ENCODE measurements around the gene UFSP1. TPM values are rescaled to one million over a fixed set of nuclear protein-coding genes. Genes with fewer than 3 reads are reported as not detected.

UFSP1 gene
- total RNA-seq, 3 donors from 2014 or later (not counting 1 experiment from before 2014, with no cell fraction given) = 1.0 to 1.9 (median 1.3) TPM

DNA sequence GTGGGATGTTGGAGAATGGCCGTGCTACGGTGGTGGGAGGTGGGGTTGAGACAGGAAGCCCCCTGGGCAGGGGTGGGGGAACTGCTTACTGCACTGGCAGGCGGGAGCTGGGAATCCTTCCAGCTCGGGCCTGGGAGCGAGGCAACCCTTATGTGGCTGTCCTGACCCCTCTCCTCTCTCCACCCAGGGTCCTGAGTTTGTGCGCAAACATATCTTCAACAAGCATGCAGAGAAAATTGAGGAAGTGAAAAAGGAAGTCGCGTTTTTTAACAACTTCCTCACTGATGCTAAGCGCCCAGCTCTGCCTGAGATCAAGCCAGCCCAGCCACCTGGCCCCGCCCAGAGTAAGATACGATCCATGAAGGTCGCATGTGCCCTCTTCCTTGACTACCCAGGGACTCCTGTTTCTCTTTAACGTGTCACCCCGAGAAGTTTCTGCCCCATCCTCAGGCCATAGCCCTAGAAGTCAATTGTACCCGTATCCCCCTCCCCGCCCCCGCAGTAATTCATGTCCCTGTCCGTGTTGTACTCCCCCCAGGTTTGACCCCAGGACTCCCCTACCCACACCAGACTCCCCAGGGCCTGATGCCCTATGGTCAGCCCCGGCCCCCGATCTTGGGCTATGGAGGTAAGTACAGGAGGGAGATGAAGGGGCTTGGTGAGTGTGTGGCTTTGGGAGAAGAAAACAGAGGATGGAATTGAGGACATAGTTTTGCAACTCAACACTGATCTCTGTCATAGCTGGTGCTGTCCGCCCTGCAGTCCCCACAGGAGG lies 1.8 kb downstream of the UFSP1 start:
- Histone ChIP-seq H3K36me3 (ENCODE audit: control insufficient read depth, insufficient read depth, low read length) (peaks cover 53% of the 10 kb centered on the region), H3K4me1 (ENCODE audit: control insufficient read depth, insufficient read depth, low read length) (peaks cover 49% of the 10 kb centered on the region), H3K27ac (ENCODE audit: low read length) (peak overlapping the region; percentile 45), H3K4me3 (ENCODE audit: low read length) (no peak overlapping the region), H3K9me3 (ENCODE audit: control insufficient read depth, insufficient read depth, low read length) (no peaks in the 10 kb centered on the region), H3K27me3 (ENCODE audit: control insufficient read depth, insufficient read depth, low read length) (peaks cover 6% of the 10 kb centered on the region)
- WGBS (ENCODE audit: insufficient coverage) = 35% methylated on average over 21 of the region's 21 CpGs
- ATAC-seq = no peak
- Mint-ChIP-seq H3K4me1 (peaks cover 16 to 56% of the 10 kb centered on the region in 2 donors), H3K27me3 (ENCODE audit: low read depth in 2 of 2) (peaks cover 13 to 17% of the 10 kb centered on the region in 2 donors), H3K4me3 (peak overlapping the region; percentile 71), H3K9me3 (no peaks in the 10 kb centered on the region), H3K36me3 (no peaks in the 10 kb centered on the region), H3K27ac (peak overlapping the region; percentile 48 to 82)
- TF ChIP-seq, protein P1, sequence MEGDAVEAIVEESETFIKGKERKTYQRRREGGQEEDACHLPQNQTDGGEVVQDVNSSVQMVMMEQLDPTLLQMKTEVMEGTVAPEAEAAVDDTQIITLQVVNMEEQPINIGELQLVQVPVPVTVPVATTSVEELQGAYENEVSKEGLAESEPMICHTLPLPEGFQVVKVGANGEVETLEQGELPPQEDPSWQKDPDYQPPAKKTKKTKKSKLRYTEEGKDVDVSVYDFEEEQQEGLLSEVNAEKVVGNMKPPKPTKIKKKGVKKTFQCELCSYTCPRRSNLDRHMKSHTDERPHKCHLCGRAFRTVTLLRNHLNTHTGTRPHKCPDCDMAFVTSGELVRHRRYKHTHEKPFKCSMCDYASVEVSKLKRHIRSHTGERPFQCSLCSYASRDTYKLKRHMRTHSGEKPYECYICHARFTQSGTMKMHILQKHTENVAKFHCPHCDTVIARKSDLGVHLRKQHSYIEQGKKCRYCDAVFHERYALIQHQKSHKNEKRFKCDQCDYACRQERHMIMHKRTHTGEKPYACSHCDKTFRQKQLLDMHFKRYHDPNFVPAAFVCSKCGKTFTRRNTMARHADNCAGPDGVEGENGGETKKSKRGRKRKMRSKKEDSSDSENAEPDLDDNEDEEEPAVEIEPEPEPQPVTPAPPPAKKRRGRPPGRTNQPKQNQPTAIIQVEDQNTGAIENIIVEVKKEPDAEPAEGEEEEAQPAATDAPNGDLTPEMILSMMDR (IDR thresholded peaks at IDR 0.05) = no peak
- intact Hi-C loops (cut with micrococcal nuclease) = loop anchor here (2.0 kb wide), 1 partner anchor 13 kb away; the partner anchor contains the start of gene SRRT
- peak in 1 of 2 donors; percentile 80 for DNase-seq

DNA sequence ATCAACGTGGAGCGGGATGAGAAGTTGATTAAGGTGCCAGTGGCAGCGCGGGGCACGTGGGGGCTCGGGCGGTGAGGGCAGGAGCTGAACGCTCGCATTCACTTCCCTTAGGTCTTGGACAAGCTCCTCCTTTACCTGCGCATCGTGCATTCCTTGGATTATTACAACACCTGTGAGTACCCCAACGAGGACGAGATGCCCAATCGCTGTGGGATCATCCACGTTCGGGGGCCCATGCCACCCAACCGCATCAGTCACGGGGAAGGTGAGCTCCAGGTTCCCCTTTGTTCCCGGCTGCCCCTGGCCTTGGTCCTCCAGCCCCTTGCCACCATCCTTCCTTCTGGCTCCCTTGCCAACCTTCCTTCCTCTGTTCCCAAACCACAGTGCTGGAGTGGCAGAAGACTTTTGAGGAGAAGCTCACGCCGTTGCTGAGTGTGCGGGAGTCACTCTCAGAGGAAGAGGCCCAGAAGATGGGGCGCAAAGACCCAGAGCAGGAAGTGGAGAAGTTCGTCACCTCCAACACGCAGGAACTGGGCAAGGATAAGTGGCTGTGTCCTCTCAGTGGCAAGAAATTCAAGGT lies 2.5 kb downstream of the UFSP1 start:
- H3K36me3 Mint-ChIP-seq = no peaks in the 10 kb centered on the region
- H3K4me3 Mint-ChIP-seq = no peak overlapping the region
- no peaks in the 10 kb centered on the region for H3K9me3 ChIP-seq (ENCODE audit: control insufficient read depth, insufficient read depth, low read length)
- peaks cover 59% of the 10 kb centered on the region for H3K36me3 ChIP-seq (ENCODE audit: control insufficient read depth, insufficient read depth, low read length)
- TF ChIP-seq, protein P1 (IDR thresholded peaks at IDR 0.05) = no peak
- DNase-seq = peak in 1 of 2 donors; percentile 55
- ATAC-seq = no peak
- H3K27ac ChIP-seq (ENCODE audit: low read length) = peak overlapping the region; percentile 45
- peaks cover 16 to 56% of the 10 kb centered on the region in 2 donors for H3K4me1 Mint-ChIP-seq
- H3K9me3 Mint-ChIP-seq = no peaks in the 10 kb centered on the region
- peak overlapping the region in 1 of 2 donors; percentile 82 for H3K27ac Mint-ChIP-seq
- peaks cover 9 to 10% of the 10 kb centered on the region in 2 donors for H3K27me3 Mint-ChIP-seq (ENCODE audit: low read depth in 2 of 2)
- WGBS (ENCODE audit: insufficient coverage) = 78% methylated on average over 25 of the region's 25 CpGs
- intact Hi-C loops (cut with micrococcal nuclease) = no loop called here
- H3K4me3 ChIP-seq (ENCODE audit: low read length) = no peak overlapping the region
- peaks cover 4% of the 10 kb centered on the region for H3K27me3 ChIP-seq (ENCODE audit: control insufficient read depth, insufficient read depth, low read length)
- peaks cover 49% of the 10 kb centered on the region for H3K4me1 ChIP-seq (ENCODE audit: control insufficient read depth, insufficient read depth, low read length)

DNA sequence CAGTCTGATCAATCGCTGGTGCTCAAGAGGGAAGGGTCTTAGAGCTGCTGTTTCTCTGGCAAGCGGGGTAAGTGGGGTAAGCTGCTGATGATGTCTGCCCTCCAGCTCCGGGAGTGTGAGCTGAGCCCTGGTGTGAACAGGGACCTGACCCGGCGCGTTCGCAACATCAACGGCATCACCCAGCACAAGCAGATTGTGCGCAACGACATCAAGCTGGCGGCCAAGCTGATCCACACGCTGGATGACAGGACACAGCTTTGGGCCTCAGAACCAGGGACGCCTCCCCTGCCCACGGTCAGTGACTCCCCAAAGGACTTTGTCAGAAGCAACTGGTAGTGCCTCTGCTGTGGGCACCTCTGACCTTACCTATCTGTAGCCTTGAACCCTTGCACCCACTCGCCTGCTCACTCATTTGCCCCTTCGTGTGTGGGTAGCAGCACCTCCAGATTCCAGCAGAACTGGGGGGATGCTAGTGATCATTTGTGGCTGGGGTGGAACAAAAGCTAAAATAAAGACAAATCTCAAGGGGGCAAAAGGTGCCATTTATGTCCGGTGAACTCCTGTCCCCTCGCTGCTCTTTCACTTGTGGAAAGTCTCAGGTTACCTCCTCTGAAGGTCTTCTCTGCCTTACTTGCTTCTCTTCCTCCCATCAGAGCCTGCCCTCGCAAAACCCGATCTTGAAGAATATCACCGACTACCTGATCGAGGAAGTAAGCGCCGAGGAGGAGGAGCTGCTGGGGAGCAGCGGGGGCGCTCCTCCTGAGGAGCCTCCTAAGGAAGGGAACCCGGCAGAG lies 3.2 kb downstream of the UFSP1 start:
- Mint-ChIP-seq H3K27me3 (ENCODE audit: low read depth in 2 of 2) (peaks cover 2 to 3% of the 10 kb centered on the region in 2 donors), H3K27ac (peak overlapping the region in 1 of 2 donors; percentile 82), H3K4me3 (no peak overlapping the region), H3K36me3 (no peaks in the 10 kb centered on the region), H3K4me1 (peaks cover 12 to 56% of the 10 kb centered on the region in 2 donors), H3K9me3 (no peaks in the 10 kb centered on the region)
- no peaks in the 10 kb centered on the region for H3K9me3 ChIP-seq (ENCODE audit: control insufficient read depth, insufficient read depth, low read length)
- H3K4me3 ChIP-seq (ENCODE audit: low read length) = no peak overlapping the region
- intact Hi-C loops (cut with micrococcal nuclease) = no loop called here
- no peak for DNase-seq
- WGBS (ENCODE audit: insufficient coverage) = 93% methylated on average over 27 of the region's 27 CpGs
- no peak overlapping the region for H3K27ac ChIP-seq (ENCODE audit: low read length)
- TF ChIP-seq, protein P1 (IDR thresholded peaks at IDR 0.05) = no peak
- H3K4me1 ChIP-seq (ENCODE audit: control insufficient read depth, insufficient read depth, low read length) = peaks cover 49% of the 10 kb centered on the region
- peaks cover 66% of the 10 kb centered on the region for H3K36me3 ChIP-seq (ENCODE audit: control insufficient read depth, insufficient read depth, low read length)
- peaks cover 4% of the 10 kb centered on the region for H3K27me3 ChIP-seq (ENCODE audit: control insufficient read depth, insufficient read depth, low read length)
- no peak for ATAC-seq
